ENCODE data around the gene IL6R.

IL6R gene

DNA sequence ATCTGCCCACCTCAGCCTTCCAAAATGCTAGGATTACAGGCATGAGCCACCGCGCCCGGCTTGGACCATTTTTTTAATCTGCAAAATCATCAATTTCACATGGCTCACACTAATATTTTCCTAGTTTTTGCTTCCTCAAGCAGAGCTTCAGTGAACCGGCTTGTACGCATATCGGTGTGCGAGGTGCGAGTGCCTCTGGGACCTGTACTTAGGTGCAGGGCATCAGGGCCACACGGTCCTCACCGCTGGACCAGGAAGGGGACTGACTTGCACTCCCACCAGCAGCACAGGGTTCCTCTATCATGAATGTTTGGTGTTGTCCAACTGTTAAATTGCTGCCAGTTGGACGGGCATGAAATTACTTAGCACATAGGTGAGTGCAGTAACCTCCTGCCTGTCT lies 112.5 kb downstream of the IL6R start:
- no peak for DNase-seq (ENCODE audit: low spot score)
